HepG2 (cell line): ENCODE data around the gene DLAT. TPM values are rescaled to one million over a fixed set of nuclear protein-coding genes. Genes with fewer than 3 reads are reported as not detected.

Experiments used
- ASH2L ChIP-seq: fragments of 300-600, 200-600 bp; sonication (generic); IDR thresholded peaks from 2 replicates; pipeline ENCODE4 v1.7.0; 2017; ENCODE audit warnings: low read depth, mild to moderate bottlenecking, moderate library complexity, mixed read lengths, low read length; ENCODE audit not compliant: insufficient read length
- ESRRA ChIP-seq: sonication (generic); formaldehyde crosslinking; IDR thresholded peaks from 2 replicates; pipeline ENCODE4 v1.5.1; 2020; ENCODE audit warnings: mild to moderate bottlenecking, low read depth, missing genetic modification reagents
- HNF4A ChIP-seq: sonication (generic); formaldehyde crosslinking; IDR thresholded peaks from 2 replicates; pipeline ENCODE4 v1.4.0; 2020; ENCODE audit warnings: missing genetic modification reagents
- KAT8 ChIP-seq: IDR thresholded peaks from 2 replicates; pipeline ENCODE4 v1.6.1; 2016; ENCODE audit warnings: missing genetic modification reagents, missing compliant biosample characterization
- MEF2D ChIP-seq: sonication (generic); formaldehyde crosslinking; IDR thresholded peaks from 2 replicates; pipeline ENCODE4 v1.5.1; 2020; ENCODE audit warnings: mild to moderate bottlenecking, missing genetic modification reagents
- MIER2 ChIP-seq: IDR thresholded peaks from 2 replicates; pipeline ENCODE4 v1.6.1; 2016; ENCODE audit warnings: missing biosample characterization, missing genetic modification reagents
- NR2C2 ChIP-seq: sonication (generic); formaldehyde crosslinking; IDR thresholded peaks from 2 replicates; pipeline ENCODE4 v1.4.0; 2020; ENCODE audit warnings: missing genetic modification reagents, mild to moderate bottlenecking, moderate library complexity, borderline replicate concordance
- POLR2G ChIP-seq: fragments of 200-400 bp; formaldehyde crosslinking; IDR thresholded peaks from 2 replicates; pipeline ENCODE4 v1.6.1; 2018; ENCODE audit warnings: mild to moderate bottlenecking, low read depth, low read length, moderate library complexity
- REL ChIP-seq: sonication (generic); formaldehyde crosslinking; conservative IDR thresholded peaks from 2 replicates; pipeline ENCODE4 v1.8.0; 2022; ENCODE audit warnings: mild to moderate bottlenecking, missing genetic modification reagents, moderate library complexity
- SP2 ChIP-seq: sonication (generic); formaldehyde crosslinking; IDR thresholded peaks from 2 replicates; pipeline ENCODE4 v1.5.1; 2020; ENCODE audit warnings: mild to moderate bottlenecking, missing genetic modification reagents
- SRY ChIP-seq: sonication (generic); formaldehyde crosslinking; IDR thresholded peaks from 2 replicates; pipeline ENCODE4 v1.8.0; 2022; ENCODE audit warnings: mild to moderate bottlenecking, missing genetic modification reagents
- WIZ ChIP-seq: sonication (generic); formaldehyde crosslinking; IDR thresholded peaks from 2 replicates; pipeline ENCODE4 v1.5.1; 2020; ENCODE audit warnings: mild to moderate bottlenecking, missing genetic modification reagents
- ZFY ChIP-seq: sonication (generic); formaldehyde crosslinking; IDR thresholded peaks from 2 replicates; pipeline ENCODE4 v1.4.0; 2020; ENCODE audit warnings: missing genetic modification reagents
- ZNF124 ChIP-seq: sonication (generic); formaldehyde crosslinking; IDR thresholded peaks from 2 replicates; pipeline ENCODE4 v1.4.0; 2020; ENCODE audit warnings: missing genetic modification reagents
- ZNF367 ChIP-seq: sonication (generic); formaldehyde crosslinking; IDR thresholded peaks from 2 replicates; pipeline ENCODE4 v1.4.0; 2020; ENCODE audit warnings: missing genetic modification reagents, borderline replicate concordance
- ZSCAN21 ChIP-seq: sonication (generic); formaldehyde crosslinking; IDR thresholded peaks from 2 replicates; pipeline ENCODE4 v1.8.0; 2022; ENCODE audit warnings: mild to moderate bottlenecking, missing genetic modification reagents, moderate library complexity, borderline replicate concordance
- polyA plus RNA-seq, 8 experiments: library from polyadenylated mRNA; depleted of rRNA in 3 of 8; stranded (reverse) in 7 of 8; unstranded in 1 of 8; fragments of >200 nt; fragmentation: Illumina TruSeq in 4 of 8; extraction: Trizol in 4 of 8; gene quantifications; 2 replicates each; pipeline versions ENCODE4 v1.2.1 to v1.2.3, GENCODE V29; 2011 to 2016; ENCODE audit warnings: low read depth in 4 of 8, missing spikeins in 1 of 8, mixed read lengths in 1 of 8; ENCODE audit not compliant: insufficient read depth in 1 of 8
- total RNA-seq, 5 experiments: library from RNA; depleted of rRNA; stranded (reverse); fragments of >200 nt; fragmentation: Illumina TruSeq; extraction: Trizol; gene quantifications; 2 replicates each; pipeline ENCODE4 v1.2.3, GENCODE V29; 2016; ENCODE audit warnings: low read depth in 1 of 5
- TF ChIP-seq, protein P1 (sequence below): sonication (generic); formaldehyde crosslinking; IDR thresholded peaks from 2 replicates; pipeline ENCODE4 v1.4.0; 2020; ENCODE audit warnings: missing genetic modification reagents
- TF ChIP-seq, protein P2 (sequence below): sonication (generic); formaldehyde crosslinking; IDR thresholded peaks from 2 replicates; pipeline ENCODE4 v1.8.1; 2023; ENCODE audit warnings: missing genetic modification reagents, inconsistent platforms, borderline replicate concordance
- TF ChIP-seq, protein P3 (sequence below), 2 experiments: fragments of 450-650 bp in 1 of 2; sonication (generic) in 1 of 2; formaldehyde crosslinking; IDR thresholded peaks; 2 replicates each; pipeline versions ENCODE4 v1.5.0 to v1.8.0; 2020 to 2022; ENCODE audit warnings: mild to moderate bottlenecking in 1 of 2, missing genetic modification reagents in 1 of 2
- TF ChIP-seq, protein P4 (sequence below): sonication (generic); formaldehyde crosslinking; IDR thresholded peaks from 2 replicates; pipeline ENCODE4 v1.4.0; 2020; ENCODE audit warnings: missing genetic modification reagents
- TF ChIP-seq, protein P5 (sequence below): IDR thresholded peaks from 2 replicates; pipeline ENCODE4 v1.6.1; 2018; ENCODE audit warnings: missing genetic modification reagents, mild to moderate bottlenecking, missing compliant biosample characterization
- TF ChIP-seq, protein P6 (sequence below): sonication (generic); formaldehyde crosslinking; IDR thresholded peaks from 2 replicates; pipeline ENCODE4 v1.4.0; 2020; ENCODE audit warnings: missing genetic modification reagents

DLAT gene
- total and polyA plus RNA-seq, 2 of the 13 experiments (the other 11 are each of a cell fraction or from before 2014, with no cell fraction given) = 26.4 to 62.2 TPM

DNA sequence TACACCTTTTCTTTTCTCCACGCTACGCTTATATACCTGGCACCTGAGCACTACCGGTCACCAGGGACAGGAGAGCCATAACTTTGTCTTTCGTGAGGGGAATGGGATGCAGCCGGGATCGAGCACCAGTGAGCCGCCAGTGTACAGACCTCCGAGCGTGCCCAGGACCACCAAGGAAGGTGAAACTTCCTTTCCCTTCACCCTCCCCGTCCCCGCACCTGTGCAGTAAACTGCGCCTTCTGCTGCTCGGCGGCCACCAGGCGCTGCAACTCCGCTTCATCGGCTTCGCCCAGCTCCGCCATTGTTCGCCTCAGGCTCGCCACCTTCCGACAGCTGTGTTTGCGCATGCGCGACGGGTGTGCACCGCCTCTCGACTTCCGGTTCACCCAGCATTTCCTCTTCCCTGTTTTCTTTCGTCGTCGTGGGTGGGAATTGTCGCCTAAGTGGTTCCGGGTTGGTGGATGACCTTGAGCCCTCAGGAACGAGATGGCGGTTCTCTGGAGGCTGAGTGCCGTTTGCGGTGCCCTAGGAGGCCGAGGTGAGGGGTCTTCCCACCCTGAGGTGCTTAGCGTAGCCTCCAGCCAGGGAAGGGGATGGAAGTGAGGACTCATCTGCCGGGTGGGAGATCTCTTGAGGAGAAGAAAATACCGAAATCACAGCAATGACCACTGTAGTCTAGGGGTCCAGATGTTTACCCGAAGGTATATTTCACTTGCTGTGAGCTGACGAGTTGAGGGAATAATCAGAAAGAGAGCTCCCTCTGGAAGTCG, 61.4 kb downstream of the DLAT start, which contains the start of the genes SDHD and TIMM8B (continued):
- TF ChIP-seq NR2C2 (CRISPR knock-in tag) = peak; percentile 100
- peak; percentile 95 for TF ChIP-seq POLR2G
- peak; percentile 84 for TF ChIP-seq ZNF124 (CRISPR knock-in tag)
- TF ChIP-seq MEF2D (CRISPR knock-in tag) = peak; percentile 77
- TF ChIP-seq, protein P1, sequence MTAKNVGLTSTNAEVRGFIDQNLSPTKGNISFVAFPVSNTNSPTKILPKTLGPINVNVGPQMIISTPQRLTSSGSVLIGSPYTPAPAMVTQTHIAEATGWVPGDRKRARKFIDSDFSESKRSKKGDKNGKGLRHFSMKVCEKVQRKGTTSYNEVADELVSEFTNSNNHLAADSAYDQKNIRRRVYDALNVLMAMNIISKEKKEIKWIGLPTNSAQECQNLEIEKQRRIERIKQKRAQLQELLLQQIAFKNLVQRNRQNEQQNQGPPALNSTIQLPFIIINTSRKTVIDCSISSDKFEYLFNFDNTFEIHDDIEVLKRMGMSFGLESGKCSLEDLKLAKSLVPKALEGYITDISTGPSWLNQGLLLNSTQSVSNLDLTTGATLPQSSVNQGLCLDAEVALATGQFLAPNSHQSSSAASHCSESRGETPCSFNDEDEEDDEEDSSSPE (CRISPR knock-in tag) = peak; percentile 60; the same call in 1 of the 2 replicates
- TF ChIP-seq ASH2L = peak; percentile 86
- peak; percentile 91 for TF ChIP-seq ESRRA
- TF ChIP-seq, protein P2, sequence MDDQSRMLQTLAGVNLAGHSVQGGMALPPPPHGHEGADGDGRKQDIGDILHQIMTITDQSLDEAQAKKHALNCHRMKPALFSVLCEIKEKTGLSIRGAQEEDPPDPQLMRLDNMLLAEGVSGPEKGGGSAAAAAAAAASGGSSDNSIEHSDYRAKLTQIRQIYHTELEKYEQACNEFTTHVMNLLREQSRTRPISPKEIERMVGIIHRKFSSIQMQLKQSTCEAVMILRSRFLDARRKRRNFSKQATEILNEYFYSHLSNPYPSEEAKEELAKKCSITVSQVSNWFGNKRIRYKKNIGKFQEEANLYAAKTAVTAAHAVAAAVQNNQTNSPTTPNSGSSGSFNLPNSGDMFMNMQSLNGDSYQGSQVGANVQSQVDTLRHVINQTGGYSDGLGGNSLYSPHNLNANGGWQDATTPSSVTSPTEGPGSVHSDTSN (CRISPR knock-in tag) = no peak
- TF ChIP-seq ZSCAN21 = peak; percentile 78
- TF ChIP-seq SP2 (CRISPR knock-in tag) = peak; percentile 88
- TF ChIP-seq HNF4A (CRISPR knock-in tag) = peak; percentile 38
- TF ChIP-seq, protein P3, sequence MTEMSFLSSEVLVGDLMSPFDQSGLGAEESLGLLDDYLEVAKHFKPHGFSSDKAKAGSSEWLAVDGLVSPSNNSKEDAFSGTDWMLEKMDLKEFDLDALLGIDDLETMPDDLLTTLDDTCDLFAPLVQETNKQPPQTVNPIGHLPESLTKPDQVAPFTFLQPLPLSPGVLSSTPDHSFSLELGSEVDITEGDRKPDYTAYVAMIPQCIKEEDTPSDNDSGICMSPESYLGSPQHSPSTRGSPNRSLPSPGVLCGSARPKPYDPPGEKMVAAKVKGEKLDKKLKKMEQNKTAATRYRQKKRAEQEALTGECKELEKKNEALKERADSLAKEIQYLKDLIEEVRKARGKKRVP (CRISPR knock-in tag; IDR thresholded peaks at IDR 0.05) = peak in 1 of 2 experiments; percentile 73; a peak in 2 of 4 replicates
- TF ChIP-seq, protein P4, sequence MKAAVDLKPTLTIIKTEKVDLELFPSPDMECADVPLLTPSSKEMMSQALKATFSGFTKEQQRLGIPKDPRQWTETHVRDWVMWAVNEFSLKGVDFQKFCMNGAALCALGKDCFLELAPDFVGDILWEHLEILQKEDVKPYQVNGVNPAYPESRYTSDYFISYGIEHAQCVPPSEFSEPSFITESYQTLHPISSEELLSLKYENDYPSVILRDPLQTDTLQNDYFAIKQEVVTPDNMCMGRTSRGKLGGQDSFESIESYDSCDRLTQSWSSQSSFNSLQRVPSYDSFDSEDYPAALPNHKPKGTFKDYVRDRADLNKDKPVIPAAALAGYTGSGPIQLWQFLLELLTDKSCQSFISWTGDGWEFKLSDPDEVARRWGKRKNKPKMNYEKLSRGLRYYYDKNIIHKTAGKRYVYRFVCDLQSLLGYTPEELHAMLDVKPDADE (CRISPR knock-in tag) = no peak
- TF ChIP-seq REL (CRISPR knock-in tag) = no peak
- TF ChIP-seq ZFY (CRISPR knock-in tag) = peak; percentile 65; the same call in 1 of the 2 replicates
- TF ChIP-seq, protein P5, sequence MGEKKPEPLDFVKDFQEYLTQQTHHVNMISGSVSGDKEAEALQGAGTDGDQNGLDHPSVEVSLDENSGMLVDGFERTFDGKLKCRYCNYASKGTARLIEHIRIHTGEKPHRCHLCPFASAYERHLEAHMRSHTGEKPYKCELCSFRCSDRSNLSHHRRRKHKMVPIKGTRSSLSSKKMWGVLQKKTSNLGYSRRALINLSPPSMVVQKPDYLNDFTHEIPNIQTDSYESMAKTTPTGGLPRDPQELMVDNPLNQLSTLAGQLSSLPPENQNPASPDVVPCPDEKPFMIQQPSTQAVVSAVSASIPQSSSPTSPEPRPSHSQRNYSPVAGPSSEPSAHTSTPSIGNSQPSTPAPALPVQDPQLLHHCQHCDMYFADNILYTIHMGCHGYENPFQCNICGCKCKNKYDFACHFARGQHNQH (CRISPR knock-in tag) = peak; percentile 77
- TF ChIP-seq MIER2 (CRISPR knock-in tag) = 0 out of 2 replicates have a peak, but pooled peaks have one; percentile 20
- peak; percentile 88; the same call in 1 of the 2 replicates for TF ChIP-seq WIZ
- TF ChIP-seq KAT8 (CRISPR knock-in tag) = peak; percentile 99
- no peak for TF ChIP-seq ZNF367 (CRISPR knock-in tag)
- TF ChIP-seq, protein P6, sequence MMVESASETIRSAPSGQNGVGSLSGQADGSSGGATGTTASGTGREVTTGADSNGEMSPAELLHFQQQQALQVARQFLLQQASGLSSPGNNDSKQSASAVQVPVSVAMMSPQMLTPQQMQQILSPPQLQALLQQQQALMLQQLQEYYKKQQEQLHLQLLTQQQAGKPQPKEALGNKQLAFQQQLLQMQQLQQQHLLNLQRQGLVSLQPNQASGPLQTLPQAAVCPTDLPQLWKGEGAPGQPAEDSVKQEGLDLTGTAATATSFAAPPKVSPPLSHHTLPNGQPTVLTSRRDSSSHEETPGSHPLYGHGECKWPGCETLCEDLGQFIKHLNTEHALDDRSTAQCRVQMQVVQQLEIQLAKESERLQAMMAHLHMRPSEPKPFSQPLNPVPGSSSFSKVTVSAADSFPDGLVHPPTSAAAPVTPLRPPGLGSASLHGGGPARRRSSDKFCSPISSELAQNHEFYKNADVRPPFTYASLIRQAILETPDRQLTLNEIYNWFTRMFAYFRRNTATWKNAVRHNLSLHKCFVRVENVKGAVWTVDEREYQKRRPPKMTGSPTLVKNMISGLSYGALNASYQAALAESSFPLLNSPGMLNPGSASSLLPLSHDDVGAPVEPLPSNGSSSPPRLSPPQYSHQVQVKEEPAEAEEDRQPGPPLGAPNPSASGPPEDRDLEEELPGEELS = peak; percentile 46; the same call in 1 of the 2 replicates
- no peak for TF ChIP-seq SRY (CRISPR knock-in tag)
